Astrocyte of the spinal cord (primary cell): ENCODE data around the gene USP22.

Source experiments
- DNase-seq: peaks from one replicate; pipeline ENCODE4 v3.0.0; 2011; ENCODE audit warnings: low read depth, low spot score
- H3K4me3 ChIP-seq: 2 replicates; pipeline ENCODE4 v1.5.1; 2011; ENCODE audit warnings: low read depth, mild to moderate bottlenecking, low read length, moderate library complexity
- in situ Hi-C: cut with HindIII; loops from 2 replicates; pipeline ENCODE4 v1.10.0; 2017; ENCODE audit warnings: low sequenced_read_pairs
- TF ChIP-seq, protein P1 (sequence below): IDR thresholded peaks from 2 replicates; pipeline ENCODE4 v1.5.1; 2012; ENCODE audit warnings: low read depth, mild to moderate bottlenecking, low read length, inconsistent platforms

The USP22 gene

DNA sequence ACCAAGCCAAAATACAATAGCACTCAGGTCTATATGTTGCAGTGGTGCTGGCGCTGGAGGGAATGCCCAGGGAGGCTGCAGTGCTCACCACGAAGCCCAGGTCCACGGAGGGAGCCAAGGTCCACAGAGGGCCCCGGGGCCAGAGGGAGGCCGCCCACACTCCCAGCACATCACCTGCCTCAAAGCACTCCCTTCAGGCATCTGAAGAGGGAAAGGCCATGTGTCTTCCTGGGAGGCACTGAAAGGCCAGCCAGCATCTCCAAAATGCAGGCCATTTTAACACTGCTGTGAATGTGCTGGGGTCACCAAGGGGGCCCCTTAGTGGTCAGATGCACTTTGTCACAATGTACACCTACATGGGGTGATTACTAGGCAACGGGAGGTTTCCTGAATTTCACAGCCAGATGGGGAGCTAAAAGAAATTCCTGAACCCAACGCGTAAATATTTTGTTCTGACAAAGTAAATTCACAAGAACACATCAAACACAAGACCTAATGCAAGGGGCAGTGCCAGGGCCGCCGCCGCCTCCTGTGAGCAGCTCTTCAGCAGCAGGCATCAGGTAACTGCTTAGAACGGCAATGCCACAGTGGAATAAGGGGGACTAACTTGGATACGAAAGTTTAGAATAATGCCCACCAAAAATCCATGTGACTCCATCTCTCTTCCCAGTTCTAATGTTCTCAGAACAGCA, 42.8 kb downstream of the USP22 start:
- DNase-seq = no peak
- TF ChIP-seq, protein P1, sequence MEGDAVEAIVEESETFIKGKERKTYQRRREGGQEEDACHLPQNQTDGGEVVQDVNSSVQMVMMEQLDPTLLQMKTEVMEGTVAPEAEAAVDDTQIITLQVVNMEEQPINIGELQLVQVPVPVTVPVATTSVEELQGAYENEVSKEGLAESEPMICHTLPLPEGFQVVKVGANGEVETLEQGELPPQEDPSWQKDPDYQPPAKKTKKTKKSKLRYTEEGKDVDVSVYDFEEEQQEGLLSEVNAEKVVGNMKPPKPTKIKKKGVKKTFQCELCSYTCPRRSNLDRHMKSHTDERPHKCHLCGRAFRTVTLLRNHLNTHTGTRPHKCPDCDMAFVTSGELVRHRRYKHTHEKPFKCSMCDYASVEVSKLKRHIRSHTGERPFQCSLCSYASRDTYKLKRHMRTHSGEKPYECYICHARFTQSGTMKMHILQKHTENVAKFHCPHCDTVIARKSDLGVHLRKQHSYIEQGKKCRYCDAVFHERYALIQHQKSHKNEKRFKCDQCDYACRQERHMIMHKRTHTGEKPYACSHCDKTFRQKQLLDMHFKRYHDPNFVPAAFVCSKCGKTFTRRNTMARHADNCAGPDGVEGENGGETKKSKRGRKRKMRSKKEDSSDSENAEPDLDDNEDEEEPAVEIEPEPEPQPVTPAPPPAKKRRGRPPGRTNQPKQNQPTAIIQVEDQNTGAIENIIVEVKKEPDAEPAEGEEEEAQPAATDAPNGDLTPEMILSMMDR = no peak
- H3K4me3 ChIP-seq = no peak overlapping the region
- in situ Hi-C loops = no loop called here

DNA sequence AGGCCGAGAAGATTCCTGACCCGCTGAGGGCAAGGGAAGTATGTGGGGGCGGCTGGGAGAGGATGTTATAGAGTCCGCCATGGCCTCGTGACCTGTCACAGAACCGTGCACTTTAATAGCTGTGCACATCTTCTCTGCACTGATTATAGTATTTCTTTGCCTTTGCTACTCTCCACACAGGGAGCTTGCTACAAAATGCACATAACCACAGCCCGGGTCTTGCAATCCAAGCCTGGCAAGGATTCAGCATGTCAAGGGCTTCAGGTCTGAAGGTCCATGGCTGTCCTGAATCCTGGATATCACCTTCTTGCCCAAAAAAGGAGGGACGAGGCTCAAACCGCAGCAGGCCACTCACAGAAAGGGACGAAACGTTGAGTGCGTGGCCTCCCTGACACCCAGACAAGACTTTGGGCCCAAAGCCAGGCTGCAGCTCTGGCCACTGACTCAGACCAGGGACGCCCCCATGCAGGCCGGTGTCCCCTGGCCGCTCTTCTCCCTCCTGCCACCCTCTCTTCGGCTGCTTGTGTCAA, 43.7 kb downstream of the USP22 start:
- no peak for DNase-seq
- in situ Hi-C loops = no loop called here
- TF ChIP-seq, protein P1 = no peak
- no peak overlapping the region for H3K4me3 ChIP-seq

DNA sequence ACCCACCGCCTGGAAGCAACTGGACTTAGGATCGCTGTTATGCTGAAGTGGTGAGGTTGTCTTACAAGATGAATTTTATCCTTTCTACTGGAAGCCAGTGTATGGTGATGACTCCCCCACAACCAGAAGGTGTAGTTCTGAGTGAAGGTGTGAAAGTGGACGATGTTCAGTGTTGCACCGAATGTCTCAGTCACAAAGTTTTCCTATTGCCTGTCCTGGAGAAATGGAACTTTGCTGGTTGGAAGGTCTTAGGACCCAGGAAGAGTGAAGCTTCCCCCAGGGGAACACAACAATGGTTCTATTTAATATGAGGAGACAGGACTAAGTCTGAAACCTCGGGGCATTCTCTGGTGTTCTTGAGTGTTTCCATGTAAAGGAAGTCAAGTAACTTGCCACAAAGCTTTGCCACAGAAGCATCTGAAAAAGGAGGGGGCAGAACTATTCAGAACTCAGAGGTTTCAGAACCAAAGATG, 44.2 kb downstream of the USP22 start:
- in situ Hi-C loops = no loop called here
- TF ChIP-seq, protein P1 = no peak
- DNase-seq = no peak
- H3K4me3 ChIP-seq = no peak overlapping the region

DNA sequence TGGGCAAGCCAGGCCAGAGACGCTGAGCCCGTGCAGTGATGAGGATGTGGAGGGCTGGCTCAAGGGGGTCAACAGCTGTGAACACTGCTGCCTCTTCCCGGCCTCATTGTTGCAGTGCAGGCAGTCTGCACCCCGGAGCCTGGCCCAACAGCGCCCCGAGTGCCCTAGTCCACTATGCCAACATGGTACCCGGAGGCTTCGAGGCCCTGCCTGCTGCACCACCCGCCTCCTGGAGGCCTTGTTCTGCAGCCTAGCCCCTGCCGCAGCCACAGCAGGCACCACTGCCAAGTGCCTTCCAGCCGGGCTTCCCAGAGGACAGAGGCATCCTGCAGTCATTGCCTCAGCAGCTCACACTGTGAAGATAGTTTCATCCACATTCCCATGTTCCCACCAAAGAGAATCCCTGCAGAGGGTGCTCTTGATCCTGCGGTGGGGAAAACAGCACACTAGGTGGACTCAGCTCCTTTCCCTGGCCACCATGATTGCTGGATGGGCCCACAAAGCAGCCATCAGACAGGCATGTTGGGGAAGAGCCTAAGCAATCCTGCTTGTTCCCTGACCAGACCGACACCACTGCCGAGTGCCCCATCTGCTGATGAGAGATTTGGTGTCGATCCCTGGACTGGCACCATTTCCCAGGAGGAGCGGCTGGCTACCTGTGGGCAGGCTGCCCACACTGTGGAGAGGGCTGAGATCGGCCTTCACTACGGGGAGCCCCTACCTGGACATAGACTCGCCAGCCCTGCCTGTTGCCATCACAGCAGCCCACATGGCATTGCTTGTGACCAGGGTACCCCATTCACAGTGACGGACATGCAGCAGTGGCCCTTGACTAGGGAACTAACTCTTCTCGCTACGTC, 44.9 kb downstream of the USP22 start:
- no peak for DNase-seq
- TF ChIP-seq, protein P1 = no peak
- H3K4me3 ChIP-seq = no peak overlapping the region
- in situ Hi-C loops = no loop called here

DNA sequence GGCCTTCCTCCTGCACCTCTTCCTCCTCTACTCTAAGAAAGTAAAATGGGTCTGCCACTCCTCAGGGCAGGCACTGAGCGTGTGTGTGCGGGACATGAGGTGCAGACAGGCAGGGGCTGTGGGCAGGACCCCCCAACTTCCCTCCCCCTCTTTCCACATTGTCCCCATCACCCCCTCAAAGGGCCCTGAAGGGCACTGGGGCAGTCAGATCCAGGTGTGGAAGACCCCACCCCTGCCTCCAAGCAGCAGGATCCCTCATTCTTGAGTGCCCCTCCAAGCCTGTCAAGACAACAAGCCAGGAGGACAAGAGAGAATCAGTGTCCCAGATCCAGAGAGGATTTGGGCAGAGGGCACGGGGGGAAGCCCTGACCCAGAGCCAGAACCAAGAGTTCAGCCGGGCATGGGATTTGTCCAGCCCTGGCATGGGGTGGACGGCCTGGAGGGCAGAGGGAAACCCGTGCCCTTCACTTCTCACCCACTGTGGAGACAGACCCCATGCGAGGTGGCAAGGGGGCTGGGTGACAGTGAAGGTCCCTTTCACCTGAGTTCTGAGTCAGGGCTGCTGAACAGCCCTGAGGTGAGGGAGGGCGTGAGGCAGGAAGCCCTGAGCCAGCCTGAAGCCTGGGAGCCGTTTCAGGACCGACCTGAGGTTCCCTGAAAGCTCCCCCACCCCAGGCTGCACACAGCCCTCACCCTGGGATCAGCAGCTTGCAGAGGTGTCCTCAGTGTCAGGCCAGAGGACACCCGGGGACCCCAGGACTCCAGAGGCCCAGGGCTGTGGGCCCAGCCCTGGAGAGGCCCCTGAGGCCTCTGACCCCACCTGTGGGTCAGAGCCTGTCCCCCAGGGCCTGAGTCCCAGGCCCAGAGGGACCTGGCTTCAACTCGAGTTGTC, 45.8 kb downstream of the USP22 start:
- no peak for DNase-seq
- H3K4me3 ChIP-seq = no peak overlapping the region
- in situ Hi-C loops = no loop called here
- TF ChIP-seq, protein P1 = no peak
